Measurements from ENCODE around the gene CLEC19A.

DNA sequence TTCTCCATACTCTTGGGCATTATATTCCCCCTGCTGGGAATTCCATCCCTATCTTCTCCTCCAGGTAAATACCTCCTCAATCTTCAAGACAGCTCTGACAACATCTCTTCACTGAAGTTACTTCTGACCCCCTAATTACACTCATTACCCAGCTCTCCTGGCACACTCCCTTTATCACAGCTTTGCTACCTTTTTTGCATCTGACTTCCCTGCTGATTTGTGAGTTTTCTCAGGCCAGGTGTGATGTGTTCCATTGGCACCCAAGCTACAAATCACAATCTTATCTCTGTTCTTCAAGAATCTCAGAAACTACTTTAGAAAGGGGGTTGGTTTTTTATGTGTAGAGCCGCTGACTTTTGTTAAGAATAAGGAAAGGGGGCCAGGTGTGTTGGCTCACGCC lies 14.0 kb downstream of the CLEC19A start:
- TF ChIP-seq, protein P1, sequence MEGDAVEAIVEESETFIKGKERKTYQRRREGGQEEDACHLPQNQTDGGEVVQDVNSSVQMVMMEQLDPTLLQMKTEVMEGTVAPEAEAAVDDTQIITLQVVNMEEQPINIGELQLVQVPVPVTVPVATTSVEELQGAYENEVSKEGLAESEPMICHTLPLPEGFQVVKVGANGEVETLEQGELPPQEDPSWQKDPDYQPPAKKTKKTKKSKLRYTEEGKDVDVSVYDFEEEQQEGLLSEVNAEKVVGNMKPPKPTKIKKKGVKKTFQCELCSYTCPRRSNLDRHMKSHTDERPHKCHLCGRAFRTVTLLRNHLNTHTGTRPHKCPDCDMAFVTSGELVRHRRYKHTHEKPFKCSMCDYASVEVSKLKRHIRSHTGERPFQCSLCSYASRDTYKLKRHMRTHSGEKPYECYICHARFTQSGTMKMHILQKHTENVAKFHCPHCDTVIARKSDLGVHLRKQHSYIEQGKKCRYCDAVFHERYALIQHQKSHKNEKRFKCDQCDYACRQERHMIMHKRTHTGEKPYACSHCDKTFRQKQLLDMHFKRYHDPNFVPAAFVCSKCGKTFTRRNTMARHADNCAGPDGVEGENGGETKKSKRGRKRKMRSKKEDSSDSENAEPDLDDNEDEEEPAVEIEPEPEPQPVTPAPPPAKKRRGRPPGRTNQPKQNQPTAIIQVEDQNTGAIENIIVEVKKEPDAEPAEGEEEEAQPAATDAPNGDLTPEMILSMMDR (conservative IDR thresholded peaks at IDR 0.05; ENCODE audit: low read length), result no peak
- TF ChIP-seq EZH2phosphoT487 (IDR thresholded peaks at IDR 0.05; ENCODE audit: borderline replicate concordance, low read depth, low read length), result no peak

All from OCI-LY7 (cell line).